ENCODE results near the gene JMJD1C. TPM values are rescaled to one million over a fixed set of nuclear protein-coding genes. Genes with fewer than 3 reads are reported as not detected.
A peak's percentile ranks its signal among the peaks of the same experiment; 100 is the strongest.

JMJD1C gene
- total RNA-seq, 1 experiment from 2014 or later = 180 TPM

DNA sequence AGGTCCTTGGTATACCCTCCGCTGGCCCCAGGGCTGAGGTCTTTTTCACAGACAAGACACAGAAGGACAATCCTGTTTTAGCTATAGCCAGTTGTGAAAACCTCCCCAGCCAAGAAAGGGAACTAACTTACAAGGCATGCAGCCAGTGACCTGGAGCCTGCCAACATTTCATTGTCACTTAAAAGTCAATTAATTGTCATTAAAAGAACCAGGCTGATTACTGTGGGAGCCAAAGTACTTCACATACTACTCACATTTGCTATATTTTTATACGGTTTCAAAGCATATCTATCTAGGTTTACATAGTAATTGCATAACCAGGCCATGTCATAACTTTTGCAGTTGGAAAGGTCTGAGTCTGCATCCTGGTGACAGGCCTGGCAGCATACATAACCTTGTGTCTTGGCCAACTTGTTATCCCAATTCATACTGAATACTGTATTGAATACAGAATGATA is 301.6 kb downstream of the JMJD1C start:
- DNase-seq (ENCODE audit: low spot score) = no peak
- TF ChIP-seq, protein P1, sequence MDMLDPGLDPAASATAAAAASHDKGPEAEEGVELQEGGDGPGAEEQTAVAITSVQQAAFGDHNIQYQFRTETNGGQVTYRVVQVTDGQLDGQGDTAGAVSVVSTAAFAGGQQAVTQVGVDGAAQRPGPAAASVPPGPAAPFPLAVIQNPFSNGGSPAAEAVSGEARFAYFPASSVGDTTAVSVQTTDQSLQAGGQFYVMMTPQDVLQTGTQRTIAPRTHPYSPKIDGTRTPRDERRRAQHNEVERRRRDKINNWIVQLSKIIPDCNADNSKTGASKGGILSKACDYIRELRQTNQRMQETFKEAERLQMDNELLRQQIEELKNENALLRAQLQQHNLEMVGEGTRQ (CRISPR knock-in tag; IDR thresholded peaks at IDR 0.05) = no peak
- TF ChIP-seq SMAD3 (CRISPR knock-in tag; IDR thresholded peaks at IDR 0.05; ENCODE audit: borderline replicate concordance) (no peak), ZNF423 (CRISPR knock-in tag; IDR thresholded peaks at IDR 0.05) (no peak), ETV6 (CRISPR knock-in tag; IDR thresholded peaks at IDR 0.05) (no peak), GABPB1 (CRISPR knock-in tag; IDR thresholded peaks at IDR 0.05) (no peak), ZNF317 (CRISPR knock-in tag; IDR thresholded peaks at IDR 0.05; ENCODE audit: borderline replicate concordance, low read depth) (no peak), TEAD1 (CRISPR knock-in tag; IDR thresholded peaks at IDR 0.05) (no peak), TEAD4 (CRISPR knock-in tag; IDR thresholded peaks at IDR 0.05) (no peak), FOXK1 (CRISPR knock-in tag; IDR thresholded peaks at IDR 0.05) (no peak), CREB1 (CRISPR knock-in tag; IDR thresholded peaks at IDR 0.05) (no peak), CBFB (CRISPR knock-in tag; IDR thresholded peaks at IDR 0.05; ENCODE audit: low read depth) (no peak), JAZF1 (CRISPR knock-in tag; IDR thresholded peaks at IDR 0.05) (no peak), ZNF121 (CRISPR knock-in tag; IDR thresholded peaks at IDR 0.05) (no peak), MXD4 (CRISPR knock-in tag; IDR thresholded peaks at IDR 0.05; ENCODE audit: borderline replicate concordance) (no peak)
- TF ChIP-seq, protein P2, sequence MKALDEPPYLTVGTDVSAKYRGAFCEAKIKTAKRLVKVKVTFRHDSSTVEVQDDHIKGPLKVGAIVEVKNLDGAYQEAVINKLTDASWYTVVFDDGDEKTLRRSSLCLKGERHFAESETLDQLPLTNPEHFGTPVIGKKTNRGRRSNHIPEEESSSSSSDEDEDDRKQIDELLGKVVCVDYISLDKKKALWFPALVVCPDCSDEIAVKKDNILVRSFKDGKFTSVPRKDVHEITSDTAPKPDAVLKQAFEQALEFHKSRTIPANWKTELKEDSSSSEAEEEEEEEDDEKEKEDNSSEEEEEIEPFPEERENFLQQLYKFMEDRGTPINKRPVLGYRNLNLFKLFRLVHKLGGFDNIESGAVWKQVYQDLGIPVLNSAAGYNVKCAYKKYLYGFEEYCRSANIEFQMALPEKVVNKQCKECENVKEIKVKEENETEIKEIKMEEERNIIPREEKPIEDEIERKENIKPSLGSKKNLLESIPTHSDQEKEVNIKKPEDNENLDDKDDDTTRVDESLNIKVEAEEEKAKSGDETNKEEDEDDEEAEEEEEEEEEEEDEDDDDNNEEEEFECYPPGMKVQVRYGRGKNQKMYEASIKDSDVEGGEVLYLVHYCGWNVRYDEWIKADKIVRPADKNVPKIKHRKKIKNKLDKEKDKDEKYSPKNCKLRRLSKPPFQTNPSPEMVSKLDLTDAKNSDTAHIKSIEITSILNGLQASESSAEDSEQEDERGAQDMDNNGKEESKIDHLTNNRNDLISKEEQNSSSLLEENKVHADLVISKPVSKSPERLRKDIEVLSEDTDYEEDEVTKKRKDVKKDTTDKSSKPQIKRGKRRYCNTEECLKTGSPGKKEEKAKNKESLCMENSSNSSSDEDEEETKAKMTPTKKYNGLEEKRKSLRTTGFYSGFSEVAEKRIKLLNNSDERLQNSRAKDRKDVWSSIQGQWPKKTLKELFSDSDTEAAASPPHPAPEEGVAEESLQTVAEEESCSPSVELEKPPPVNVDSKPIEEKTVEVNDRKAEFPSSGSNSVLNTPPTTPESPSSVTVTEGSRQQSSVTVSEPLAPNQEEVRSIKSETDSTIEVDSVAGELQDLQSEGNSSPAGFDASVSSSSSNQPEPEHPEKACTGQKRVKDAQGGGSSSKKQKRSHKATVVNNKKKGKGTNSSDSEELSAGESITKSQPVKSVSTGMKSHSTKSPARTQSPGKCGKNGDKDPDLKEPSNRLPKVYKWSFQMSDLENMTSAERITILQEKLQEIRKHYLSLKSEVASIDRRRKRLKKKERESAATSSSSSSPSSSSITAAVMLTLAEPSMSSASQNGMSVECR (CRISPR knock-in tag; IDR thresholded peaks at IDR 0.05; ENCODE audit: borderline replicate concordance) = no peak
- TF ChIP-seq, protein P3, sequence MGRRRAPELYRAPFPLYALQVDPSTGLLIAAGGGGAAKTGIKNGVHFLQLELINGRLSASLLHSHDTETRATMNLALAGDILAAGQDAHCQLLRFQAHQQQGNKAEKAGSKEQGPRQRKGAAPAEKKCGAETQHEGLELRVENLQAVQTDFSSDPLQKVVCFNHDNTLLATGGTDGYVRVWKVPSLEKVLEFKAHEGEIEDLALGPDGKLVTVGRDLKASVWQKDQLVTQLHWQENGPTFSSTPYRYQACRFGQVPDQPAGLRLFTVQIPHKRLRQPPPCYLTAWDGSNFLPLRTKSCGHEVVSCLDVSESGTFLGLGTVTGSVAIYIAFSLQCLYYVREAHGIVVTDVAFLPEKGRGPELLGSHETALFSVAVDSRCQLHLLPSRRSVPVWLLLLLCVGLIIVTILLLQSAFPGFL (CRISPR knock-in tag; IDR thresholded peaks at IDR 0.05; ENCODE audit: borderline replicate concordance) = no peak
- TF ChIP-seq, protein P4, sequence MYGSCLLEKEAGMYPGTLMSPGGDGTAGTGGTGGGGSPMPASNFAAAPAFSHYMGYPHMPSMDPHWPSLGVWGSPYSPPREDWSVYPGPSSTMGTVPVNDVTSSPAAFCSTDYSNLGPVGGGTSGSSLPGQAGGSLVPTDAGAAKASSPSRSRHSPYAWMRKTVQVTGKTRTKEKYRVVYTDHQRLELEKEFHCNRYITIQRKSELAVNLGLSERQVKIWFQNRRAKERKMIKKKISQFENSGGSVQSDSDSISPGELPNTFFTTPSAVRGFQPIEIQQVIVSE (CRISPR knock-in tag; IDR thresholded peaks at IDR 0.05; ENCODE audit: borderline replicate concordance) = no peak
- TF ChIP-seq, protein P5, sequence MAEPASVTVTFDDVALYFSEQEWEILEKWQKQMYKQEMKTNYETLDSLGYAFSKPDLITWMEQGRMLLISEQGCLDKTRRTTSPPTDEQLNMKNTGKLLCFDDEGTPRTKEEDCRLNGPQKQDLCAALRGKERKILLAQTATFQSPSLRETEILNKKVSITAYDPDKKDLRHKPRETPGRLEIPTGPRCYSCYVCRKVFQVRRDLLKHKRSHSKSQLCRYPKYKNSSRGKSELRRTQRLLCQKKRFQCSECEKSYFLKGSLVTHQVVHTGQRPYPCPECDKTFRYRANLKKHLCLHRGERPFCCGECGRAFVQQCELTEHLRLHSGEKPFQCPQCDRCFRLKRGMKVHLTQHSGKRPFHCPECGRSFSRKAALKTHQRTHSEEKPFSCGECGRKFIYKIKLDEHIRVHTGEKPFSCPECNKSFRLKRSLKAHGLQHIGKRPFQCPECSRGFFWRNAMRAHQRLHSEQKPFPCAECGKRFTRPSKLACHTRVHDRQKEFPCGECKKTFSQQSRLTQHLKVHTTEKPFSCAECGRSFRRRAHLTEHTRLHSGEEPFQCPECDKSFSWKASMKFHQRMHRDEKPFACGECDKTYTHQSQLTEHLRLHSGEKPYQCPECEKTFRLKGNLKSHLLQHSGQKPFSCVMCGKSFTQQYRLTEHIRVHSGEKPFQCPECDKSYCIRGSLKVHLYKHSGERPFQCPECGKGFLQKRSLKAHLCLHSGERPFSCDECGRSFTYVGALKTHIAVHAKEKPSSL (CRISPR knock-in tag; conservative IDR thresholded peaks at IDR 0.05) = no peak
- TF ChIP-seq, protein P6, sequence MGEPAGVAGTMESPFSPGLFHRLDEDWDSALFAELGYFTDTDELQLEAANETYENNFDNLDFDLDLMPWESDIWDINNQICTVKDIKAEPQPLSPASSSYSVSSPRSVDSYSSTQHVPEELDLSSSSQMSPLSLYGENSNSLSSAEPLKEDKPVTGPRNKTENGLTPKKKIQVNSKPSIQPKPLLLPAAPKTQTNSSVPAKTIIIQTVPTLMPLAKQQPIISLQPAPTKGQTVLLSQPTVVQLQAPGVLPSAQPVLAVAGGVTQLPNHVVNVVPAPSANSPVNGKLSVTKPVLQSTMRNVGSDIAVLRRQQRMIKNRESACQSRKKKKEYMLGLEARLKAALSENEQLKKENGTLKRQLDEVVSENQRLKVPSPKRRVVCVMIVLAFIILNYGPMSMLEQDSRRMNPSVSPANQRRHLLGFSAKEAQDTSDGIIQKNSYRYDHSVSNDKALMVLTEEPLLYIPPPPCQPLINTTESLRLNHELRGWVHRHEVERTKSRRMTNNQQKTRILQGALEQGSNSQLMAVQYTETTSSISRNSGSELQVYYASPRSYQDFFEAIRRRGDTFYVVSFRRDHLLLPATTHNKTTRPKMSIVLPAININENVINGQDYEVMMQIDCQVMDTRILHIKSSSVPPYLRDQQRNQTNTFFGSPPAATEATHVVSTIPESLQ (CRISPR knock-in tag; IDR thresholded peaks at IDR 0.05) = no peak
- CTCF ChIA-PET = interaction anchor here (2.4 kb wide), 1 partner anchor 556 kb away, joined by 7 read pairs; no protein-coding TSS in a partner anchor
- Mint-ChIP-seq H3K4me1 (no peaks in the 10 kb centered on the region), H3K27me3 (ENCODE audit: low read depth) (no peaks in the 10 kb centered on the region), H3K36me3 (peaks cover 33% of the 10 kb centered on the region), H3K27ac (peak overlapping the region; percentile 83), H3K9me3 (no peaks in the 10 kb centered on the region), H3K4me3 (no peak overlapping the region)
- POLR2A ChIA-PET = no interaction called here
- ATAC-seq = no peak
